Right lobe of liver (tissue), 4 donors: ENCODE measurements around the gene CCNJL.

Experiments used
- POLR2A ChIP-seq: fragments of 450-650 bp; IDR thresholded peaks from one replicate; pipeline ENCODE4 v1.6.1; 2017; ENCODE audit warnings: antibody characterized with exemption, mild to moderate bottlenecking
- TF ChIP-seq, protein P1 (sequence below), 4 donors: fragments of 200-600 bp in 3 of 4; fragments of 450-650 bp in 1 of 4; IDR thresholded peaks; one replicate each; pipeline versions ENCODE4 v1.5.1 to v1.8.0; 2016 to 2022; ENCODE audit warnings: antibody characterized with exemption in 4 of 4, mild to moderate bottlenecking in 2 of 4
- donor health status: DM: no; HTN: no; CAD: no.
- donor health status: DM: no; HTN: no; CAD: no.
- donor health status: DM: no; HTN: yes; CAD: no.

DNA sequence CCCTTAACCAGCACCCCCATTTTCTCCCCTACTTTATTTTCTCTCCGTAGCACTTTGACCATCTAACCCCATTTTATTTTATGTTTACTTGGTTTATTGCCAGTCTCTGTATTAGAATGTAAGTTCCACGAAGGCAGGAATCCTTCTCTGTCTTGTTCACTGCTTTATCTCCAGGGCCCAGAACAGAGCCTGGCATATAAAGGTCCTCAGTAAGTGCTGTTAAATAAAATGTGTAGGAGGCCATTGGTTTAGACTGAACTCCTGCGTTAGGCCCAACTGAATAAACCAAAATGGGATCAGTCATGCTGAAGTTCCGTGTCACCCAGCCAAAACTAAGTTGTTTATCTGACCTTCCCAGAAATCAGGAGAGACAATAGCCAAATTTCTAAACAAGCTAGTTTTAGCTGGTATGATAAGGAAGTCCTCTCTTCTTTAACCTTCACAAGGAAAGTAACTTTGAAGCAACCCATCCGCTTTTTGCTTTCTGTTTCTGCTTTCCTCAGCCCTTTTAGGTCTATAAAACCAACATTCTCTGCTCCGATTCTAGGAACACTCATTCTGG is 29.0 kb upstream of the CCNJL start:
- TF ChIP-seq, protein P1, sequence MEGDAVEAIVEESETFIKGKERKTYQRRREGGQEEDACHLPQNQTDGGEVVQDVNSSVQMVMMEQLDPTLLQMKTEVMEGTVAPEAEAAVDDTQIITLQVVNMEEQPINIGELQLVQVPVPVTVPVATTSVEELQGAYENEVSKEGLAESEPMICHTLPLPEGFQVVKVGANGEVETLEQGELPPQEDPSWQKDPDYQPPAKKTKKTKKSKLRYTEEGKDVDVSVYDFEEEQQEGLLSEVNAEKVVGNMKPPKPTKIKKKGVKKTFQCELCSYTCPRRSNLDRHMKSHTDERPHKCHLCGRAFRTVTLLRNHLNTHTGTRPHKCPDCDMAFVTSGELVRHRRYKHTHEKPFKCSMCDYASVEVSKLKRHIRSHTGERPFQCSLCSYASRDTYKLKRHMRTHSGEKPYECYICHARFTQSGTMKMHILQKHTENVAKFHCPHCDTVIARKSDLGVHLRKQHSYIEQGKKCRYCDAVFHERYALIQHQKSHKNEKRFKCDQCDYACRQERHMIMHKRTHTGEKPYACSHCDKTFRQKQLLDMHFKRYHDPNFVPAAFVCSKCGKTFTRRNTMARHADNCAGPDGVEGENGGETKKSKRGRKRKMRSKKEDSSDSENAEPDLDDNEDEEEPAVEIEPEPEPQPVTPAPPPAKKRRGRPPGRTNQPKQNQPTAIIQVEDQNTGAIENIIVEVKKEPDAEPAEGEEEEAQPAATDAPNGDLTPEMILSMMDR (IDR thresholded peaks at IDR 0.05) = no peak
- TF ChIP-seq POLR2A = no peak
